Astrocyte (in vitro differentiated cells and primary cell): ENCODE results near the gene SNX6. TPM values are rescaled to one million over a fixed set of nuclear protein-coding genes. Genes with fewer than 3 reads are reported as not detected.

ENCODE experiments used
- DNase-seq: peaks from one replicate; pipeline ENCODE4 v3.0.0-alpha.2; 2010; ENCODE audit warnings: low read depth
- FAIRE-seq: peaks from 2 replicates; lab custom pipeline; 2011; peaks lifted over from hg19 to GRCh38; lab: Jason Lieb, UNC
- H2AFZ ChIP-seq: 2 replicates; pipeline ENCODE4 v1.6.0; 2012; ENCODE audit warnings: low read depth, low read length, inconsistent platforms
- H3K27ac ChIP-seq: 2 replicates; pipeline ENCODE4 v1.5.1; 2011; ENCODE audit warnings: low read depth, low read length, inconsistent platforms
- H3K27me3 ChIP-seq: 2 replicates; pipeline ENCODE4 v1.6.0; 2011; ENCODE audit warnings: low read length, inconsistent platforms; ENCODE audit not compliant: insufficient read depth
- H3K36me3 ChIP-seq: 2 replicates; pipeline ENCODE4 v1.5.1; 2011; ENCODE audit warnings: low read length, inconsistent platforms; ENCODE audit not compliant: insufficient read depth
- H3K4me1 ChIP-seq: 2 replicates; pipeline ENCODE4 v1.5.1; 2011; ENCODE audit warnings: low read length, inconsistent platforms; ENCODE audit not compliant: insufficient read depth
- H3K4me2 ChIP-seq: 2 replicates; pipeline ENCODE4 v1.6.0; 2012; ENCODE audit warnings: low read length, inconsistent platforms
- H3K4me3 ChIP-seq: 2 replicates; pipeline ENCODE4 v1.5.1; 2011; ENCODE audit warnings: low read depth, mild to moderate bottlenecking, low read length, inconsistent platforms; ENCODE audit not compliant: insufficient read depth
- H3K79me2 ChIP-seq: 2 replicates; pipeline ENCODE4 v1.6.0; 2012; ENCODE audit warnings: mild to moderate bottlenecking, low read length, inconsistent platforms; ENCODE audit not compliant: insufficient read depth
- H3K9ac ChIP-seq: 2 replicates; pipeline ENCODE4 v1.6.0; 2012; ENCODE audit warnings: mild to moderate bottlenecking, low read length, inconsistent platforms
- H3K9me3 ChIP-seq: 2 replicates; pipeline ENCODE4 v1.5.1; 2012; ENCODE audit warnings: low read depth, mild to moderate bottlenecking, low read length, inconsistent platforms; ENCODE audit not compliant: insufficient read depth
- H4K20me1 ChIP-seq: 2 replicates; pipeline ENCODE4 v1.6.0; 2012; ENCODE audit warnings: low read length, inconsistent platforms; ENCODE audit not compliant: insufficient read depth
- H3K27ac Mint-ChIP-seq: one replicate; pipeline ENCODE4 v1.8.0; 2021; ENCODE audit warnings: mild to moderate bottlenecking, mixed read lengths; ENCODE audit not compliant: unreplicated experiment
- H3K27me3 Mint-ChIP-seq: one replicate; pipeline ENCODE4 v1.8.0; 2021; ENCODE audit warnings: low read depth, mixed read lengths; ENCODE audit not compliant: unreplicated experiment
- H3K36me3 Mint-ChIP-seq: one replicate; pipeline ENCODE4 v1.8.0; 2021; ENCODE audit warnings: low read depth, mixed read lengths; ENCODE audit not compliant: unreplicated experiment
- H3K4me1 Mint-ChIP-seq: one replicate; pipeline ENCODE4 v1.8.0; 2021; ENCODE audit warnings: low read depth, mixed read lengths; ENCODE audit not compliant: unreplicated experiment
- H3K4me3 Mint-ChIP-seq: one replicate; pipeline ENCODE4 v1.8.0; 2021; ENCODE audit warnings: mild to moderate bottlenecking, moderate library complexity, mixed read lengths; ENCODE audit not compliant: unreplicated experiment
- H3K9me3 Mint-ChIP-seq: one replicate; pipeline ENCODE4 v1.8.0; 2021; ENCODE audit warnings: mild to moderate bottlenecking, mixed read lengths; ENCODE audit not compliant: unreplicated experiment
- EZH2 ChIP-seq: IDR thresholded peaks from 2 replicates; pipeline ENCODE4 v1.6.1; 2012; ENCODE audit warnings: mild to moderate bottlenecking, low read length, inconsistent platforms; ENCODE audit not compliant: insufficient read depth
- total RNA-seq: library from RNA; stranded (reverse); gene quantifications from 2 replicates; pipeline ENCODE4 v1.2.1, GENCODE V29; 2021
- TF ChIP-seq, protein P1 (sequence below): IDR thresholded peaks from 2 replicates; pipeline ENCODE4 v1.5.1; 2011; ENCODE audit warnings: low read depth, mild to moderate bottlenecking, inconsistent platforms, low read length, moderate library complexity; ENCODE audit not compliant: insufficient read depth

Gene SNX6
- total RNA-seq, 1 donor from 2014 or later: 111 TPM

DNA sequence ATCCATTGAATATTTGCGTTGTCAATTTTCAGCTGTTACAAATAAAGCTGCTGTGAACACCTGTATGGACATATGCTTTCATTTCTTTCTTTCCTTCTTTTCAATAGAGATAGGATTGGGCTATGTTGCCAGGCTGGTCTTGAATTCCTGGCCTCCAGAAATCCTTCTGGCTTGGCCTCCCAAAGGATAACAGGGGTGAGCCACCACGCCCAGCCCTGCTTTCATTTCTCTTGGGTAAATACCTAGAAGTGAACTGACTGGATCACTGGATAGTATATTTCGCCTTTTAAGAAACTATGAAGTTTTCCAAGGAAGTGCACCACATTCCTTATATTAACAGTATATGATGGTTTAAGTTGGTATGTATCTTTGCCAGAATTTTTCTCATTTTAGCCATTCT, 58.2 kb downstream of the SNX6 start:
- H3K27me3 ChIP-seq: no peaks in the 10 kb centered on the region
- no peaks in the 10 kb centered on the region for H3K9me3 Mint-ChIP-seq
- H3K9me3 ChIP-seq: no peaks in the 10 kb centered on the region
- no peak overlapping the region for H3K27ac ChIP-seq
- no peaks in the 10 kb centered on the region for H3K27me3 Mint-ChIP-seq
- no peak overlapping the region for H3K9ac ChIP-seq
- no peak for TF ChIP-seq EZH2
- TF ChIP-seq, protein P1, sequence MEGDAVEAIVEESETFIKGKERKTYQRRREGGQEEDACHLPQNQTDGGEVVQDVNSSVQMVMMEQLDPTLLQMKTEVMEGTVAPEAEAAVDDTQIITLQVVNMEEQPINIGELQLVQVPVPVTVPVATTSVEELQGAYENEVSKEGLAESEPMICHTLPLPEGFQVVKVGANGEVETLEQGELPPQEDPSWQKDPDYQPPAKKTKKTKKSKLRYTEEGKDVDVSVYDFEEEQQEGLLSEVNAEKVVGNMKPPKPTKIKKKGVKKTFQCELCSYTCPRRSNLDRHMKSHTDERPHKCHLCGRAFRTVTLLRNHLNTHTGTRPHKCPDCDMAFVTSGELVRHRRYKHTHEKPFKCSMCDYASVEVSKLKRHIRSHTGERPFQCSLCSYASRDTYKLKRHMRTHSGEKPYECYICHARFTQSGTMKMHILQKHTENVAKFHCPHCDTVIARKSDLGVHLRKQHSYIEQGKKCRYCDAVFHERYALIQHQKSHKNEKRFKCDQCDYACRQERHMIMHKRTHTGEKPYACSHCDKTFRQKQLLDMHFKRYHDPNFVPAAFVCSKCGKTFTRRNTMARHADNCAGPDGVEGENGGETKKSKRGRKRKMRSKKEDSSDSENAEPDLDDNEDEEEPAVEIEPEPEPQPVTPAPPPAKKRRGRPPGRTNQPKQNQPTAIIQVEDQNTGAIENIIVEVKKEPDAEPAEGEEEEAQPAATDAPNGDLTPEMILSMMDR: no peak
- H3K4me1 Mint-ChIP-seq: no peaks in the 10 kb centered on the region
- H2AFZ ChIP-seq: no peak overlapping the region
- no peaks in the 10 kb centered on the region for H3K4me1 ChIP-seq
- no peaks in the 10 kb centered on the region for H4K20me1 ChIP-seq
- H3K36me3 Mint-ChIP-seq: peaks cover 12% of the 10 kb centered on the region
- H3K4me3 ChIP-seq: no peak overlapping the region
- no peak overlapping the region for H3K4me2 ChIP-seq
- no peak for FAIRE-seq
- DNase-seq: no peak
- H3K36me3 ChIP-seq: peaks cover 34% of the 10 kb centered on the region
- no peaks in the 10 kb centered on the region for H3K79me2 ChIP-seq
- H3K27ac Mint-ChIP-seq: no peak overlapping the region
- H3K4me3 Mint-ChIP-seq: no peak overlapping the region

DNA sequence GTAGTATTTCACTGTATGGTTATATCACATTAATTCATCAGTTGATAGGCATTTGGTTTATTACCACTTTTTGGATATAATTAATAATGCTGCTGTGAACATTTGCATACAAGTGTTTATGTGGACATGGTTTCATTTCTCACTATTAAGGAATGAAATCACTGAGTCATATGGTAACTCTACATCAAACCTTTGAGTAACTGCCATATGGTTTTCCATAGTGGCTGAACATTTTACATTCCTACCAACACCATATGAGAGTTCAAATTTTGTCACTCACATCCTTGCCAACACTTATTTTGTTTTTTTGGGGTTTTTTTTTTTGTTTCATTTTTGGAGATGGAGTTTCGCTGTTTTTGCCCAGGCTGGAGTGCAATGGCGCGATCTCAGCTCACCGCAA, 60.2 kb downstream of the SNX6 start:
- H4K20me1 ChIP-seq: no peaks in the 10 kb centered on the region
- H3K9me3 ChIP-seq: no peaks in the 10 kb centered on the region
- H3K36me3 ChIP-seq: peaks cover 39% of the 10 kb centered on the region
- no peaks in the 10 kb centered on the region for H3K4me1 Mint-ChIP-seq
- no peak overlapping the region for H3K9ac ChIP-seq
- no peaks in the 10 kb centered on the region for H3K27me3 Mint-ChIP-seq
- H3K27ac ChIP-seq: no peak overlapping the region
- H3K36me3 Mint-ChIP-seq: peaks cover 10% of the 10 kb centered on the region
- H3K4me1 ChIP-seq: no peaks in the 10 kb centered on the region
- H3K4me3 Mint-ChIP-seq: no peak overlapping the region
- H3K4me3 ChIP-seq: no peak overlapping the region
- no peak overlapping the region for H3K27ac Mint-ChIP-seq
- DNase-seq (no peak), FAIRE-seq (no peak)
- H3K79me2 ChIP-seq: no peaks in the 10 kb centered on the region
- H3K9me3 Mint-ChIP-seq: no peaks in the 10 kb centered on the region
- H3K27me3 ChIP-seq: no peaks in the 10 kb centered on the region
- H3K4me2 ChIP-seq: no peak overlapping the region
- no peak for TF ChIP-seq EZH2
- TF ChIP-seq, protein P1: no peak
- no peak overlapping the region for H2AFZ ChIP-seq

DNA sequence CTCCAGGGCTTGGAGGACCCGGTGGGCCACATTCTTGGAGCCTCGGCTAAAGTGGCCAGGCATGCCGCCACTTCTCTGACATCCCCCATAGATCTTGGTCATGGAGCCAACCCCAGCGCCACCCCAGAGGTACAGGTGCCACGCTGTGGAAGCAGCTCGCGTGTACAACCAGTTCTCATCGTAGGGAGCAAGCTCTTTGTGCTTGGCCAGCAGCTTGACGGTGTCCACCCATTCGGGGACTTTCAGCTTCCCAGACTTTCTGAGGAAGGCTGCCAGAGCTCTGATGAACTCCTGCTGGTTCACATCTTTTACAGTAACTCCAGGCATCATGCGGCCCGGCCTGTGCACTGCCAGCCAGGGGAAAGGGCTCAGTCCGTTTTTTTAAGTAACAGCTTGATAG, 61.1 kb downstream of the SNX6 start:
- H3K4me1 Mint-ChIP-seq: no peaks in the 10 kb centered on the region
- no peaks in the 10 kb centered on the region for H3K79me2 ChIP-seq
- peaks cover 39% of the 10 kb centered on the region for H3K36me3 ChIP-seq

More for the DNA sequence above, 61.1 kb downstream of the SNX6 start:
- Mint-ChIP-seq H3K27me3 (no peaks in the 10 kb centered on the region), H3K4me3 (no peak overlapping the region), H3K9me3 (no peaks in the 10 kb centered on the region), H3K27ac (no peak overlapping the region), H3K36me3 (peaks cover 10% of the 10 kb centered on the region)
- no peak overlapping the region for H3K4me3 ChIP-seq
- no peak overlapping the region for H2AFZ ChIP-seq
- no peak for TF ChIP-seq EZH2
- TF ChIP-seq, protein P1: no peak
- H3K9me3 ChIP-seq: no peaks in the 10 kb centered on the region
- H3K4me2 ChIP-seq: no peak overlapping the region
- no peak for DNase-seq
- no peak overlapping the region for H3K27ac ChIP-seq
- H4K20me1 ChIP-seq: no peaks in the 10 kb centered on the region
- no peaks in the 10 kb centered on the region for H3K4me1 ChIP-seq
- H3K9ac ChIP-seq: no peak overlapping the region
- no peak for FAIRE-seq
- H3K27me3 ChIP-seq: no peaks in the 10 kb centered on the region
